Keratinocyte (primary cell): ENCODE results near the gene PTGDR2. TPM values are rescaled to one million over a fixed set of nuclear protein-coding genes. Genes with fewer than 3 reads are reported as not detected.

ENCODE experiments used
- DNase-seq: peaks from one replicate; pipeline ENCODE4 v3.0.0-alpha.2; 2011; ENCODE audit warnings: low read depth, missing footprints, low spot score
- FAIRE-seq: peaks from 2 replicates; lab custom pipeline; 2011; peaks lifted over from hg19 to GRCh38; lab: Jason Lieb, UNC
- H2AFZ ChIP-seq: 2 replicates; pipeline ENCODE4 v1.6.0; 2012; ENCODE audit warnings: low read length, control low read depth, inconsistent platforms; ENCODE audit not compliant: control insufficient read depth
- H3K27ac ChIP-seq: 2 replicates; pipeline ENCODE4 v1.5.1; 2011; ENCODE audit warnings: low read length; ENCODE audit not compliant: control insufficient read depth, insufficient read depth
- H3K27me3 ChIP-seq: 3 replicates; pipeline ENCODE4 v1.6.0; 2011; ENCODE audit warnings: low read length; ENCODE audit not compliant: control insufficient read depth, insufficient read depth; ENCODE audit errors: extremely low read depth
- H3K36me3 ChIP-seq, 2 experiments: 2 replicates in 1 of 2; 3 replicates in 1 of 2; pipeline ENCODE4 v1.5.1; 2011; ENCODE audit warnings: low read length in 2 of 2, mild to moderate bottlenecking in 1 of 2; ENCODE audit not compliant: control insufficient read depth in 2 of 2, insufficient read depth in 2 of 2; ENCODE audit errors: extremely low read depth in 1 of 2
- H3K4me1 ChIP-seq: 3 replicates; pipeline ENCODE4 v1.5.1; 2011; ENCODE audit warnings: low read length; ENCODE audit not compliant: control insufficient read depth, insufficient read depth; ENCODE audit errors: extremely low read depth
- H3K4me2 ChIP-seq: 3 replicates; pipeline ENCODE4 v1.6.0; 2011; ENCODE audit warnings: low read depth, low read length; ENCODE audit not compliant: control insufficient read depth, insufficient read depth; ENCODE audit errors: extremely low read depth
- H3K4me3 ChIP-seq, 3 experiments: fragments of 200-600 bp in 1 of 3; sonication (generic) in 1 of 3; 2 replicates in 2 of 3; 3 replicates in 1 of 3; pipeline ENCODE4 v1.5.1; 2011 to 2016; ENCODE audit warnings: low read length in 3 of 3, mild to moderate bottlenecking in 3 of 3, control low read depth in 2 of 3, inconsistent platforms in 1 of 3, low read depth in 1 of 3, mixed read lengths in 1 of 3, mixed run types in 1 of 3, moderate library complexity in 1 of 3; ENCODE audit not compliant: control insufficient read depth in 2 of 3, insufficient read depth in 2 of 3; ENCODE audit errors: extremely low read depth in 1 of 3
- H3K79me2 ChIP-seq: 2 replicates; pipeline ENCODE4 v1.6.0; 2012; ENCODE audit warnings: low read length; ENCODE audit not compliant: control insufficient read depth, insufficient read depth
- H3K9ac ChIP-seq: 3 replicates; pipeline ENCODE4 v1.6.0; 2011; ENCODE audit warnings: low read length; ENCODE audit not compliant: control insufficient read depth, insufficient read depth; ENCODE audit errors: extremely low read depth
- H3K9me1 ChIP-seq: 3 replicates; pipeline ENCODE4 v1.6.0; 2011; ENCODE audit warnings: low read length; ENCODE audit not compliant: control insufficient read depth, insufficient read depth; ENCODE audit errors: extremely low read depth
- H3K9me3 ChIP-seq: 2 replicates; pipeline ENCODE4 v1.5.1; 2012; ENCODE audit warnings: low read depth, low read length; ENCODE audit not compliant: control insufficient read depth
- H4K20me1 ChIP-seq: 3 replicates; pipeline ENCODE4 v1.6.0; 2011; ENCODE audit warnings: low read length; ENCODE audit not compliant: control insufficient read depth, insufficient read depth; ENCODE audit errors: extremely low read depth
- EZH2 ChIP-seq: IDR thresholded peaks from one replicate; pipeline ENCODE4 v1.6.1; 2012; ENCODE audit warnings: inconsistent platforms, mild to moderate bottlenecking, low read length, moderate library complexity
- dilution Hi-C: fragments of 300-500 bp; cut with MboI; formaldehyde crosslinking; loops from one replicate; pipeline ENCODE4 v1.7.0; 2020; ENCODE audit warnings: low sequenced_read_pairs; ENCODE audit not compliant: extremely low pct_ligation_motif_present
- polyA plus RNA-seq, 5 experiments: library from polyadenylated mRNA; depleted of rRNA in 3 of 5; stranded (reverse) in 3 of 5; stranded (forward) in 1 of 5; unstranded in 1 of 5; fragments of >200 nt; gene quantifications; 1 replicate in 1 of 5; 2 replicates in 3 of 5; 3 replicates in 1 of 5; pipeline versions ENCODE4 v1.2.1 to v1.2.3, GENCODE V29; 2011 to 2012; ENCODE audit warnings: missing spikeins in 2 of 5, low read depth in 1 of 5, low replicate concordance in 1 of 5
- TF ChIP-seq, protein P1 (sequence below), 3 experiments: IDR thresholded peaks in 1 of 3; conservative IDR thresholded peaks in 1 of 3; optimal IDR thresholded peaks in 1 of 3; 2 replicates in 2 of 3; 3 replicates in 1 of 3; pipeline versions ENCODE3 to v1.5.1; 2011; ENCODE audit warnings: low read length in 3 of 3, mild to moderate bottlenecking in 3 of 3, moderate library complexity in 2 of 3, control low read depth in 1 of 3, inconsistent platforms in 1 of 3; ENCODE audit not compliant: insufficient read depth in 2 of 3; ENCODE audit errors: extremely low read depth in 1 of 3

Gene PTGDR2
- polyA plus RNA-seq, 1 donor (not counting 4 experiments of a cell fraction or from before 2014, with no cell fraction given), result not detected

DNA sequence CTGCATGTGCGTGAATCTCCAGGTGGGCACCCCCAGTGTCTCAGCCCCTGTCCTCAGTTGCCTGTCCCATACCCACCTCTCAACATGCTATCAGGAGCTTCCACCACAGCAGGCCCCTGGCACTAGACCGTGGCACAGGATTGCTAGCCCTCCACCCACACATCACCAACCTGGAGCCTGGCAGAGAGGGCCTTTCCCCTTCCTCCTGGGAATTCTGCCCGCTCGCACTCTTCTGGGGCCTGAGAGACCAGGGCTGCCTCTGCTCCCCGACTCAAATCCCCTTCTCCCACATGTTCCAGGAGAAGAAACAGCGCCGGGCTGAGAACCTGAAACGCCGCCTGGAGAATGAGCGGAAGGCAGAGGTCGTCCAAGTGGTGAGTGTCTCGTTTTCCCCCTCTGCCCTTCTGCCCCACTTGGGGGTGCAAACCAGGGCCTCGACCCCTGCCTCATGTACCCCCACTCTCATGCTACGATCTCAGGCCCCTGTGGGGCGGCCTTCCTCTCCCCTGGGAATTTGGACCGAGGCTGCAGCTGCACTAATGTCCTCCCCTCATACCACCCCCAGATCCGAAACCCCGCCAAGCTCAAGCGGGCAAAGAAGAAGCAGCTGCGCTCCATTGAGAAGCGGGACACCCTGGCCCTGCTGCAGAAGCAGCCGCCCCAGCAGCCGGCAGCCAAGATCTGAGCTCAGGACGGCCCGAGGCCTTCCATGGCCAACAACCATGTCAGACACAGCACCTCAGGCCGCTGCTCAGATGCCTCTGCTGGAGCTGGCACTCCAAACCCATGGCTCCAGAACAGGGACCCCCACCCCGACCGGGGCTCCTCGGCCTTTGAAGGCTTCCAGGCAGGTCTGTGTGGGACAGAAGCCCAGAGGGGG is 5.9 kb downstream of the PTGDR2 start:
- FAIRE-seq, result no peak
- peaks cover 25 to 43% of the 10 kb centered on the region in 2 experiments for H3K36me3 ChIP-seq
- no peak overlapping the region for H3K9ac ChIP-seq
- H3K79me2 ChIP-seq, result peaks cover 15% of the 10 kb centered on the region
- H3K4me3 ChIP-seq, result no peak overlapping the region
- no peak overlapping the region for H3K27ac ChIP-seq
- H3K27me3 ChIP-seq, result no peaks in the 10 kb centered on the region
- no peak overlapping the region for H3K4me2 ChIP-seq
- dilution Hi-C loops, result no loop called here
- peaks cover 6% of the 10 kb centered on the region for H3K4me1 ChIP-seq
- no peak for TF ChIP-seq EZH2
- TF ChIP-seq, protein P1, sequence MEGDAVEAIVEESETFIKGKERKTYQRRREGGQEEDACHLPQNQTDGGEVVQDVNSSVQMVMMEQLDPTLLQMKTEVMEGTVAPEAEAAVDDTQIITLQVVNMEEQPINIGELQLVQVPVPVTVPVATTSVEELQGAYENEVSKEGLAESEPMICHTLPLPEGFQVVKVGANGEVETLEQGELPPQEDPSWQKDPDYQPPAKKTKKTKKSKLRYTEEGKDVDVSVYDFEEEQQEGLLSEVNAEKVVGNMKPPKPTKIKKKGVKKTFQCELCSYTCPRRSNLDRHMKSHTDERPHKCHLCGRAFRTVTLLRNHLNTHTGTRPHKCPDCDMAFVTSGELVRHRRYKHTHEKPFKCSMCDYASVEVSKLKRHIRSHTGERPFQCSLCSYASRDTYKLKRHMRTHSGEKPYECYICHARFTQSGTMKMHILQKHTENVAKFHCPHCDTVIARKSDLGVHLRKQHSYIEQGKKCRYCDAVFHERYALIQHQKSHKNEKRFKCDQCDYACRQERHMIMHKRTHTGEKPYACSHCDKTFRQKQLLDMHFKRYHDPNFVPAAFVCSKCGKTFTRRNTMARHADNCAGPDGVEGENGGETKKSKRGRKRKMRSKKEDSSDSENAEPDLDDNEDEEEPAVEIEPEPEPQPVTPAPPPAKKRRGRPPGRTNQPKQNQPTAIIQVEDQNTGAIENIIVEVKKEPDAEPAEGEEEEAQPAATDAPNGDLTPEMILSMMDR (optimal IDR thresholded peaks at IDR 0.05 in 1 of 3, IDR thresholded peaks at IDR 0.05 in 1 of 3, conservative IDR thresholded peaks at IDR 0.05 in 1 of 3; ENCODE audit: extremely low read depth in 1 of 3, insufficient read depth in 2 of 3, low read length in 3 of 3), result no peak
- H4K20me1 ChIP-seq, result peaks cover 2% of the 10 kb centered on the region
- no peak overlapping the region for H2AFZ ChIP-seq
- DNase-seq, result no peak
- H3K9me1 ChIP-seq, result no peaks in the 10 kb centered on the region
- H3K9me3 ChIP-seq, result no peaks in the 10 kb centered on the region

DNA sequence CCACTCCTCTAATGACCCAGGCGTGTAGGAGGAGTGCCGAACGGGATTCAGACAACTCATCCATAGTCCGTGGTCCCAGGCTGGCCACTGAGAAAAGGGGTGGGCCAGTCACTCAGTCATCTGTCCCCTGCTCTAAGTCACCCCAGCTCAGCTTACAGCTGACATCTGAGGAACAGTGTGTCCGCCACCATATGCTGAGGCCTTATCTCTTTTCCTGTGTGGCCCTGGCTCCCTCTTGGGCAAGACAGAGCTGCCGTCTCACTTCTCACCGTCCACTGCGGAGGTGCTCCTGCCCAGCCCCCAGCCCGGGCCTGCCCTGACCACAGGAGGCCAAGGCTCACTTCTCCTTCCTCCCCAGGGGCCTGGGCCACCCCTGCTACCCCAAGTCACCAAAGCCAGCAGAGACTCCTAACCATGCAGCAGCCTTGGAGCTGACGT is 7.0 kb downstream of the PTGDR2 start:
- H3K36me3 ChIP-seq, result peaks cover 25 to 43% of the 10 kb centered on the region in 2 experiments

More for the DNA sequence above, 7.0 kb downstream of the PTGDR2 start:
- H3K4me1 ChIP-seq, result peaks cover 16% of the 10 kb centered on the region
- no peak for DNase-seq
- no peak overlapping the region for H3K4me3 ChIP-seq
- dilution Hi-C loops, result no loop called here
- no peak overlapping the region for H2AFZ ChIP-seq
- no peaks in the 10 kb centered on the region for H3K27me3 ChIP-seq
- H3K4me2 ChIP-seq, result no peak overlapping the region
- no peaks in the 10 kb centered on the region for H3K9me1 ChIP-seq
- TF ChIP-seq, protein P1 (optimal IDR thresholded peaks at IDR 0.05 in 1 of 3, IDR thresholded peaks at IDR 0.05 in 1 of 3, conservative IDR thresholded peaks at IDR 0.05 in 1 of 3; ENCODE audit: extremely low read depth in 1 of 3, insufficient read depth in 2 of 3, low read length in 3 of 3), result no peak
- no peak for TF ChIP-seq EZH2
- no peak overlapping the region for H3K9ac ChIP-seq
- FAIRE-seq, result no peak
- peaks cover 26% of the 10 kb centered on the region for H3K79me2 ChIP-seq
- H3K9me3 ChIP-seq, result no peaks in the 10 kb centered on the region
- no peak overlapping the region for H3K27ac ChIP-seq
- H4K20me1 ChIP-seq, result peaks cover 8% of the 10 kb centered on the region
